ENCODE results near the gene TUBA4A.
"Not testable (repeated sequence)": the region's sequence is repeated elsewhere in the genome, so short reads cannot be mapped to it uniquely, and the experiment has no call there.

The TUBA4A gene

GRCh38 chr2:219209236-219210195 is 44.2 kb downstream of the TUBA4A start:
- peak; percentile 10 for DNase-seq

DNA sequence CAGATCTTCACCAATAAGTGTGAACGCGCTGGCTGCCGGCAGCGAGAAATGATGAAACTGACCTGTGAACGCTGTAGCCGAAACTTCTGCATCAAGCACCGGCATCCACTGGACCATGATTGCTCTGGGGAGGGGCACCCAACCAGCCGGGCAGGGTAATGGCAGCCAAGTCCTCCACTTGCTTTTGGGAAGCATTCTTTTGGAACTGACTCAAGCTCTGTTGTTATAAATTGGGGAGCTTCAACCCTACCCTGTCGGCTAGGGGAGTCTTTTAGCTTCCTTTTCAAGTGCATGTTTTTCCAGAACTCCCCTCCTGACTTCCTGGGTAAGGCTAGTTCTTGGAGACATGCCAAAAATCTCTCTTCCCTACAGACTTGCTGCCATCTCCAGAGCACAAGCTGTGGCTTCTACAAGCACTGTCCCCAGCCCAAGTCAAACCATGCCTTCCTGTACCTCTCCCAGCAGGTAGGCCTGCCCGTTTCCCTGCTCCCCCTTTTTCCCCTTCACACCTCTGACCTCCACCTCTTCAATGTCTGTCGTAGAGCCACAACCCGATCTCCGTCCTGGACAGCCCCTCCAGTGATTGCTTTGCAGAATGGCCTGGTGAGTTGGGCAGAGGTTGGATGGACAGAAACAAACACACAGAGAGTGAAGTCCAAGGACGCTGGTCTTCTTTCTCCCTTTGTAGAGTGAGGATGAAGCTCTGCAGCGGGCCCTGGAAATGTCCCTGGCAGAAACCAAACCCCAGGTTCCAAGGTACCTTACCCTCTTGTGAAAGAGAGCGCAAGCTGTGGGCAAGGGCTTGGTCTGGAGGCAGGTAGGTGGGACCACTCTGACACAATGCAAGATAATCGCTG is 45.6 kb downstream of the TUBA4A start:
- no peak for DNase-seq

DNA sequence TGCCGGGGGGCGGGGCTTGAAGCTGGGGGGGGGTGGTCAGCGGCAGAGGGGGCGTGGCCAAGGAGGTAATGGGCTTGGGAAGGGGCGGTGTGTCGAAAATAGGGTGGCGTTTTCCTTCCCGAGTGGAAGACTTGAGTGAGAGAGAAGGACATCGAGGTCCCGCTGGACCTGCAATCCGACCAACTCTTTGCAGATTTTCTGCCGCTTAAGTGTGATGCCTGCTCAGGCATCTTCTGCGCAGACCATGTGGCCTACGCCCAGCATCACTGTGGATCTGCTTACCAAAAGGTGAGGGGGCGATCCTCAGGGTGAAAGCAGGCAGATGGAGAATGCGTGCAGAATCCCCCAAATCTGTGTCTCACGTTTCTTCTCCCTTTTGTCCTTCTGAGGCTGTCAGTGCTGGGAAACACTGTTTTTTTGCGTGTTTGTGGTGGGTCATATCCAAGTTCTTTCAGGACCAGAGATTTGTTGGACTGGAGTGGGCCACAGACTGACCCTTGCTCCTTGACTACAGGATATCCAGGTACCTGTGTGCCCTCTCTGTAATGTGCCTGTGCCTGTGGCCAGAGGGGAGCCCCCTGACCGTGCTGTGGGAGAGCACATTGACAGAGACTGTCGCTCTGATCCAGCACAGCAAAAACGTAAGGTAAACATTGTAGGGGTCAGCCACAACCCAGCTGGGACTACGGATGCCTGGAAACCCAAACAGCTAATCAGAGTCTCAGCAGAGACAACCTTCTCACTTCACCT is 46.4 kb downstream of the TUBA4A start:
- DNase-seq, result no peak

- peak; percentile 96 for DNase-seq
Measured at GRCh38 chr2:219206328-219207133, 47.2 kb downstream of the TUBA4A start, which contains the start of gene ZFAND2B. Gene ZFAND2B (plus strand): TSS chr2:219206782. CDS start chr2:219206988, 206 bp downstream.

GRCh38 chr2:219205981-219206327 is 47.8 kb downstream of the TUBA4A start:
- DNase-seq, result no peak

DNA sequence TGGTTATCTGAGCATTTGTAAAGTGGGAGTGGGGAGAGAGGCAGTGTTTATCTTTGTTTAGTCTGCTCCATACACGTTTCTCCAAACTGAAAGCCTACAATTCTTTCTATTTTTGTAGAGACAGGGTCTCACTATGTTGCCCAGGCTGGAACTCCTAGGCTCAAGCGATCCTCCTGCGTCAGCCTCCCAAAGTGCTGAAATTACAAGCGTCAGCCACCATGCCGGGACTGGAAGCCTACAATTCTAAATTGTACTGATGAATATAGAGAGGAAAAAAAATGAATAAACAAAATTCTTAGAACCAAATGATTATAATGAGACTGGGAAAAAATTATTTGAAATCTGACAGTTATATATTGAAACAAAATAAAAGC is 48.6 kb downstream of the TUBA4A start:
- DNase-seq, result no peak

- DNase-seq, result no peak
Measured at GRCh38 chr2:219204425-219205164, 49.1 kb downstream of the TUBA4A start.

- not testable (repeated sequence) for DNase-seq
Measured at GRCh38 chr2:219201331-219201730, 52.4 kb downstream of the TUBA4A start.

- peak; percentile 17 for DNase-seq
Measured at GRCh38 chr2:219200502-219201326, 53.0 kb downstream of the TUBA4A start.

Data from activated CD4-positive, alpha-beta T cell treated with anti-CD3 and anti-CD28 coated beads, Interleukin-10, Interleukin-2, amounts not matched to agents 100 ng/mL and 50 ng/mL, durations not matched to agents 16 hours and 8 hours (primary cell).